OCI-LY3 (cell line): ENCODE results near the gene TVP23A.
A peak's percentile ranks its signal among the peaks of the same experiment; 100 is the strongest.

ENCODE experiments used
- H2AFZ ChIP-seq: fragments of 200-600, 300-600 bp; shearing (Covaris generic); 2 replicates; pipeline ENCODE4 v1.6.0; 2014; ENCODE audit warnings: antibody characterized with exemption, low read depth, low read length
- H3K27ac ChIP-seq: fragments of 200-600, 300-600 bp; sonication (generic); 2 replicates; pipeline ENCODE4 v1.5.1; 2014; ENCODE audit warnings: mild to moderate bottlenecking, low read length, moderate library complexity, mixed read lengths
- H3K27me3 ChIP-seq: fragments of 200-600, 300-600 bp; sonication (generic); 2 replicates; pipeline ENCODE4 v1.6.1; 2014; ENCODE audit warnings: low read depth, low read length, mixed read lengths
- H3K36me3 ChIP-seq: fragments of 200-600, 300-600 bp; sonication (generic); replicated peaks from 2 replicates; pipeline ENCODE3; 2014; ENCODE audit warnings: low read depth, low read length, mixed read lengths
- H3K4me1 ChIP-seq: fragments of 300-600, 200-600 bp; sonication (generic); 2 replicates; pipeline ENCODE4 v1.6.1; 2014; ENCODE audit warnings: low read length, mixed read lengths
- H3K4me2 ChIP-seq: fragments of 200-600, 300-600 bp; sonication (generic); 2 replicates; pipeline ENCODE4 v1.6.1; 2014; ENCODE audit warnings: low read length, mixed read lengths
- H3K4me3 ChIP-seq: fragments of 300-600, 200-600 bp; sonication (generic); 2 replicates; pipeline ENCODE4 v1.5.1; 2014; ENCODE audit warnings: antibody characterized with exemption, mild to moderate bottlenecking, low read length, moderate library complexity
- H3K79me2 ChIP-seq: fragments of 300-600, 200-600 bp; shearing (Covaris generic); 2 replicates; pipeline ENCODE4 v1.6.1; 2014; ENCODE audit warnings: mild to moderate bottlenecking, low read length, mixed read lengths
- H3K9ac ChIP-seq: fragments of 300-600, 200-600 bp; shearing (Covaris generic); 2 replicates; pipeline ENCODE4 v1.6.0; 2014; ENCODE audit warnings: mild to moderate bottlenecking, low read length, moderate library complexity
- H3K9me3 ChIP-seq: fragments of 200-600, 300-600 bp; shearing (Covaris generic); 2 replicates; pipeline ENCODE4 v1.6.1; 2014; ENCODE audit warnings: low read length, mixed read lengths; ENCODE audit not compliant: insufficient read depth
- H4K20me1 ChIP-seq: fragments of 200-600, 300-600 bp; sonication (generic); 2 replicates; pipeline ENCODE4 v1.6.1; 2016; ENCODE audit warnings: low read length, mixed read lengths; ENCODE audit not compliant: insufficient read depth
- EZH2phosphoT487 ChIP-seq: fragments of 200-600 bp; shearing (Covaris generic); IDR thresholded peaks from 2 replicates; pipeline ENCODE4 v1.6.1; 2018; ENCODE audit warnings: antibody characterized with exemption, mixed run types, low read depth
- TF ChIP-seq, protein P1 (sequence below): fragments of 200-600, 300-600 bp; sonication (generic); IDR thresholded peaks from 2 replicates; pipeline ENCODE4 v1.5.1; 2014; ENCODE audit warnings: antibody characterized with exemption, low read length, low read depth

Gene TVP23A

DNA sequence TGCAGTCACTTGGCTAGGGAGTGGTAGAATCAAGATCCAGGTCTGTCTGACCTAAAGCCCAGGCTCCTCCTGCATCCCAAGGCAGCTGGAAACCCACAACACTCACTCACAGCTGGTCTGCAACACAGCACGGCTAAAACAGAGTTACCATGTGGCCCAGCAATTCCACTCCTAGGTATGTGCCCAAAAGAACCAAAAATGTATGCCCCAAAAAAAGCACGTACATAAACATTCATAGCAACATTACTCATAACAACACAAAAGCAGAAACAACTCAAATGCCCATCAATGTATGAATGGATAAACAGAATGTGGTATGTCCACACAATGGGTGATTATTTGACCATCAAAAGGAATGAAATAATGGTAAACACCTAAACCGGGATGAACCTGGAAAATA is 8.9 kb downstream of the TVP23A start:
- H3K27me3 ChIP-seq, result no peaks in the 10 kb centered on the region
- H3K4me1 ChIP-seq, result peaks cover 98% of the 10 kb centered on the region

DNA sequence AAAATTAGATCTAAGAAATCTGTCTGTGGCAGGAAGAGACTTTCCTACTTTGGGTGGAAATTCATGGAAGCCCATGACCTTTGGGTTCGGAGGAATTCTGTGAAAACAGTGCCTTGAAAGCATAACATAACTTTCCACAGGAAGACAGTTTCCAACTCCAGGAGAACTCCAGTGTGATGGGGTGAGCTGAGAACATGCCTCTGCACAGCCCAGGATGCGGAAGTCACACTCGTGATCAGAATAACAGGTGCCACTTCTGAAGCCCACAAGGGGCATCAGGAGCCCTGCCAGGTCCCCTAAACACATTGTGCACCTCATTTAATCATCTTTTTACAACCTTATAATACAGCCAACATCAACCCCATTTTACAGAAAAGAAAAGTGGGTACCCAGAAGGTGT is 9.7 kb downstream of the TVP23A start:
- H3K79me2 ChIP-seq, result no peaks in the 10 kb centered on the region
- peak overlapping the region; percentile 87 for H3K27ac ChIP-seq
- 0 out of 2 replicates have a peak, but pooled peaks cover 3% of the 10 kb centered on the region for H3K9me3 ChIP-seq
- peaks cover 3% of the 10 kb centered on the region for H3K36me3 ChIP-seq
- no peaks in the 10 kb centered on the region for H3K27me3 ChIP-seq
- no peaks in the 10 kb centered on the region for H4K20me1 ChIP-seq
- no peak overlapping the region for H2AFZ ChIP-seq
- peak overlapping the region; percentile 55 for H3K4me2 ChIP-seq
- H3K4me1 ChIP-seq, result peaks cover 98% of the 10 kb centered on the region
- H3K4me3 ChIP-seq, result no peak overlapping the region
- peak overlapping the region; percentile 61 for H3K9ac ChIP-seq
- no peak for TF ChIP-seq EZH2phosphoT487
- TF ChIP-seq, protein P1, sequence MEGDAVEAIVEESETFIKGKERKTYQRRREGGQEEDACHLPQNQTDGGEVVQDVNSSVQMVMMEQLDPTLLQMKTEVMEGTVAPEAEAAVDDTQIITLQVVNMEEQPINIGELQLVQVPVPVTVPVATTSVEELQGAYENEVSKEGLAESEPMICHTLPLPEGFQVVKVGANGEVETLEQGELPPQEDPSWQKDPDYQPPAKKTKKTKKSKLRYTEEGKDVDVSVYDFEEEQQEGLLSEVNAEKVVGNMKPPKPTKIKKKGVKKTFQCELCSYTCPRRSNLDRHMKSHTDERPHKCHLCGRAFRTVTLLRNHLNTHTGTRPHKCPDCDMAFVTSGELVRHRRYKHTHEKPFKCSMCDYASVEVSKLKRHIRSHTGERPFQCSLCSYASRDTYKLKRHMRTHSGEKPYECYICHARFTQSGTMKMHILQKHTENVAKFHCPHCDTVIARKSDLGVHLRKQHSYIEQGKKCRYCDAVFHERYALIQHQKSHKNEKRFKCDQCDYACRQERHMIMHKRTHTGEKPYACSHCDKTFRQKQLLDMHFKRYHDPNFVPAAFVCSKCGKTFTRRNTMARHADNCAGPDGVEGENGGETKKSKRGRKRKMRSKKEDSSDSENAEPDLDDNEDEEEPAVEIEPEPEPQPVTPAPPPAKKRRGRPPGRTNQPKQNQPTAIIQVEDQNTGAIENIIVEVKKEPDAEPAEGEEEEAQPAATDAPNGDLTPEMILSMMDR, result peak; percentile 26; the same call in 1 of the 2 replicates

More for the DNA sequence above, 8.9 kb downstream of the TVP23A start:
- Histone ChIP-seq H3K9ac (no peak overlapping the region), H3K79me2 (no peaks in the 10 kb centered on the region), H3K4me3 (no peak overlapping the region), H4K20me1 (no peaks in the 10 kb centered on the region), H3K4me2 (no peak overlapping the region), H3K27ac (peak overlapping the region; percentile 87), H3K36me3 (peaks cover 3% of the 10 kb centered on the region), H2AFZ (no peak overlapping the region), H3K9me3 (0 out of 2 replicates have a peak, but pooled peaks cover 3% of the 10 kb centered on the region)
- TF ChIP-seq, protein P1, result no peak
- no peak for TF ChIP-seq EZH2phosphoT487

GRCh38 chr16:10808218-10808617 is 10.4 kb downstream of the TVP23A start:
- peak overlapping the region; percentile 87 for H3K27ac ChIP-seq
- H3K9me3 ChIP-seq, result 0 out of 2 replicates have a peak, but pooled peaks cover 3% of the 10 kb centered on the region
- no peaks in the 10 kb centered on the region for H4K20me1 ChIP-seq
- no peaks in the 10 kb centered on the region for H3K27me3 ChIP-seq
- H3K4me2 ChIP-seq, result peak overlapping the region; percentile 55
- no peak for TF ChIP-seq EZH2phosphoT487
- TF ChIP-seq, protein P1, result no peak
- peaks cover 3% of the 10 kb centered on the region for H3K36me3 ChIP-seq
- peaks cover 92% of the 10 kb centered on the region for H3K4me1 ChIP-seq
- no peak overlapping the region for H3K4me3 ChIP-seq
- H3K79me2 ChIP-seq, result no peaks in the 10 kb centered on the region
- peak overlapping the region; percentile 61 for H3K9ac ChIP-seq
- no peak overlapping the region for H2AFZ ChIP-seq

- Histone ChIP-seq H3K79me2 (no peaks in the 10 kb centered on the region), H3K27ac (peak overlapping the region; percentile 87), H3K9me3 (0 out of 2 replicates have a peak, but pooled peaks cover 3% of the 10 kb centered on the region), H3K4me2 (peak overlapping the region; percentile 55), H3K36me3 (peaks cover 3% of the 10 kb centered on the region), H3K9ac (peak overlapping the region; percentile 61), H3K4me1 (peaks cover 77% of the 10 kb centered on the region), H4K20me1 (no peaks in the 10 kb centered on the region), H2AFZ (no peak overlapping the region), H3K27me3 (no peaks in the 10 kb centered on the region), H3K4me3 (peak overlapping the region; percentile 27)
- TF ChIP-seq EZH2phosphoT487, result no peak
- TF ChIP-seq, protein P1, result no peak
Measured at GRCh38 chr16:10806698-10807097, 11.9 kb downstream of the TVP23A start.
